HCT116 (cell line): ENCODE measurements around the gene KANSL1.

Source experiments
- CTCF ChIP-seq, 3 experiments: fragments of 200-600 bp in 1 of 3; sonication (generic) in 1 of 3; IDR thresholded peaks in 2 of 3; conservative IDR thresholded peaks in 1 of 3; 2 replicates each; pipeline ENCODE4 v1.5.1; 2012 to 2017; ENCODE audit warnings: low read depth in 2 of 3, low read length in 2 of 3, antibody characterized with exemption in 1 of 3, borderline replicate concordance in 1 of 3, control low read depth in 1 of 3, mild to moderate bottlenecking in 1 of 3, mixed read lengths in 1 of 3, mixed run types in 1 of 3, moderate library complexity in 1 of 3; ENCODE audit not compliant: insufficient read depth in 1 of 3
- MAX ChIP-seq: IDR thresholded peaks from 2 replicates; pipeline ENCODE4 v1.6.1; 2012
- POLR2A ChIP-seq: IDR thresholded peaks from 2 replicates; pipeline ENCODE4 v1.7.0; 2011; ENCODE audit warnings: borderline replicate concordance; ENCODE audit not compliant: insufficient read depth, insufficient read length; ENCODE audit errors: extremely low read depth
- POLR2AphosphoS5 ChIP-seq: IDR thresholded peaks from 2 replicates; pipeline ENCODE4 v1.6.1; 2011; ENCODE audit warnings: mild to moderate bottlenecking, low read depth, low read length, moderate library complexity

- peak; percentile 94 to 99 (median 98) for TF ChIP-seq CTCF (IDR thresholded peaks at IDR 0.05 in 2 of 3, conservative IDR thresholded peaks at IDR 0.05 in 1 of 3; ENCODE audit: borderline replicate concordance in 1 of 3, insufficient read depth in 1 of 3, low read depth in 2 of 3, low read length in 2 of 3)
- 0 out of 2 replicates have a peak, but pooled peaks have one; percentile 32 for TF ChIP-seq MAX
- no peak for TF ChIP-seq POLR2A
- TF ChIP-seq POLR2AphosphoS5, result peak; percentile 31; the same call in 1 of the 2 replicates
These were observed 148.8 kb downstream of the KANSL1 start for GRCh38 chr17:46044286-46044928.
